Glutamatergic neuron (in vitro differentiated cells): ENCODE data around the gene GKN1. TPM values are rescaled to one million over a fixed set of nuclear protein-coding genes. Genes with fewer than 3 reads are reported as not detected.

Experiments used
- DNase-seq: peaks from one replicate; pipeline ENCODE4 v3.0.0; 2022
- H3K27ac Mint-ChIP-seq: one replicate; pipeline ENCODE4 v1.8.0; 2020; ENCODE audit warnings: mild to moderate bottlenecking, mixed read lengths, inconsistent platforms; ENCODE audit not compliant: unreplicated experiment
- H3K27me3 Mint-ChIP-seq: one replicate; pipeline ENCODE4 v1.8.0; 2020; ENCODE audit warnings: mild to moderate bottlenecking, moderate library complexity, mixed read lengths, inconsistent platforms; ENCODE audit not compliant: unreplicated experiment
- H3K36me3 Mint-ChIP-seq: one replicate; pipeline ENCODE4 v1.8.0; 2020; ENCODE audit warnings: mild to moderate bottlenecking, mixed read lengths, inconsistent platforms; ENCODE audit not compliant: unreplicated experiment
- H3K4me1 Mint-ChIP-seq: one replicate; pipeline ENCODE4 v1.8.0; 2020; ENCODE audit warnings: mild to moderate bottlenecking, low read depth, mixed read lengths, inconsistent platforms; ENCODE audit not compliant: unreplicated experiment
- H3K4me3 Mint-ChIP-seq: one replicate; pipeline ENCODE4 v1.8.0; 2020; ENCODE audit warnings: mild to moderate bottlenecking, mixed read lengths, inconsistent platforms; ENCODE audit not compliant: unreplicated experiment
- H3K9me3 Mint-ChIP-seq: one replicate; pipeline ENCODE4 v1.8.0; 2020; ENCODE audit warnings: mild to moderate bottlenecking, moderate library complexity, mixed read lengths, inconsistent platforms; ENCODE audit not compliant: unreplicated experiment
- CTCF ChIP-seq: fragments of 200-600 bp; sonication (generic); IDR thresholded peaks from one replicate; pipeline ENCODE4 v1.5.0; 2021; ENCODE audit not compliant: partially characterized antibody, unreplicated experiment
- total RNA-seq: library from RNA; stranded (reverse); fragmentation: NEBNext Ultra II Directional; extraction: Animal tissue kit (Norgen Biotek cat#: 25700); gene quantifications from one replicate; pipeline ENCODE4 v1.2.1, GENCODE V29; 2021; ENCODE audit not compliant: unreplicated experiment

Gene GKN1
- total RNA-seq, 1 donor from 2014 or later = not detected

GRCh38 chr2:68974946-68975665 lies 670 bp downstream of the GKN1 start:
- no peaks in the 10 kb centered on the region for H3K36me3 Mint-ChIP-seq
- H3K27ac Mint-ChIP-seq = no peak overlapping the region
- no peaks in the 10 kb centered on the region for H3K9me3 Mint-ChIP-seq
- no peak for TF ChIP-seq CTCF
- no peaks in the 10 kb centered on the region for H3K4me1 Mint-ChIP-seq
- no peak for DNase-seq
- H3K27me3 Mint-ChIP-seq = peaks cover 2% of the 10 kb centered on the region
- H3K4me3 Mint-ChIP-seq = no peak overlapping the region

- no peaks in the 10 kb centered on the region for H3K9me3 Mint-ChIP-seq
- DNase-seq = no peak
- H3K27me3 Mint-ChIP-seq = peaks cover 2% of the 10 kb centered on the region
- H3K27ac Mint-ChIP-seq = no peak overlapping the region
- no peaks in the 10 kb centered on the region for H3K36me3 Mint-ChIP-seq
- no peaks in the 10 kb centered on the region for H3K4me1 Mint-ChIP-seq
- H3K4me3 Mint-ChIP-seq = no peak overlapping the region
- TF ChIP-seq CTCF = no peak
These were observed 1.4 kb downstream of the GKN1 start for GRCh38 chr2:68975844-68976243.

- Mint-ChIP-seq H3K36me3 (no peaks in the 10 kb centered on the region), H3K4me3 (no peak overlapping the region), H3K27ac (no peak overlapping the region)
These were observed 3.0 kb downstream of the GKN1 start for GRCh38 chr2:68977453-68977852.

GRCh38 chr2:68978098-68978497 lies 3.7 kb downstream of the GKN1 start:
- peaks cover 2% of the 10 kb centered on the region for H3K27me3 Mint-ChIP-seq
- H3K9me3 Mint-ChIP-seq = no peaks in the 10 kb centered on the region
- DNase-seq = no peak
- no peak overlapping the region for H3K4me3 Mint-ChIP-seq
- no peaks in the 10 kb centered on the region for H3K4me1 Mint-ChIP-seq
- H3K36me3 Mint-ChIP-seq = no peaks in the 10 kb centered on the region
- no peak overlapping the region for H3K27ac Mint-ChIP-seq
- no peak for TF ChIP-seq CTCF

More at GRCh38 chr2:68977453-68977852, 3.0 kb downstream of the GKN1 start:
- Mint-ChIP-seq H3K27me3 (peaks cover 2% of the 10 kb centered on the region), H3K4me1 (no peaks in the 10 kb centered on the region), H3K9me3 (no peaks in the 10 kb centered on the region)
- no peak for TF ChIP-seq CTCF
- DNase-seq = no peak

GRCh38 chr2:68980956-68981355 lies 6.5 kb downstream of the GKN1 start:
- Mint-ChIP-seq H3K4me1 (no peaks in the 10 kb centered on the region), H3K27me3 (peaks cover 2% of the 10 kb centered on the region), H3K36me3 (no peaks in the 10 kb centered on the region), H3K9me3 (no peaks in the 10 kb centered on the region), H3K4me3 (no peak overlapping the region), H3K27ac (no peak overlapping the region)
- no peak for TF ChIP-seq CTCF
- no peak for DNase-seq
